ENCODE measurements around the gene UQCC2.

Gene UQCC2

DNA sequence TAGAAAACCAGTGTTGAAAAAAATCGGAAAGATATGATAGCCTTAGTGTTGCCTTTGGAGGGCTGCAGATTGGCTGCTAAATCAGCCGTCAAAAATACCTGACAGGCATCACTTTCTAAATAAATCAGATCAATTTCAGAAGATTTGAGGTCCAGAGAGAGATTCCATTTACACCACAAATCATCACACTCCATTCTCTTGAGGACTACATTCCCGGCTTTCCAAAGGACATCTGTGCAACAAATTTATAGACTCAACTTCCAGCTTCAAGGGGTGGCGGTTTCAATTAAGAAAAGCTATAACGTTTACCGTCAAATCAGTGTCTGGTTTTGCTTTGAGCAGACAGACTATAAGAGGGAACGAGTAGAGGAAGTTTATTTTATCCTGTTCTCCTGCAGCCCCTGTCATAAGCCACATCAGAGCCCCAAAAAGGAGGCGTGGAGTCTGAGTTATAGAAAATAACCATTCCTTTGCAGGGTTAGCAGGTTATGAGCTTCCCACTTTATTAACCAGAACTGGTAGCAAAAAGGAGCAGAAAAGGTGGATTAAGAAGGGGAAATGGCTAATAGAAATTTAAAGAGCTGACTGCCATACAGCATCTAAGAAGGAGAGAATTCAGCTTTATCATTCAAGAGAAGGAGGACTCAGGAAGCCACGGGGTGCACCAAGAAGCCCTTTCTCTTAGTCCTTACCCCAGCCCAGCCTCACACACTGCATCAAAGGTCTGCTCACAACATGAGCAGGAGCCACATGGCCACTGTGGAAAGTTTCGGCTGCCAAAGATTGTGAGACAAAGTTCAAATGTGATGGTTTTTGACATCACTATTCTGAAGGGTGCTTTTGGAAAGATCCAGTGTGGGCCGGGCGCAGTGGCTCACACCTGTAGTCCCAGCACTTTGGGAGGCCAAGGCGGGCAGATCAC, 12.9 kb upstream of the UQCC2 start:
- Mint-ChIP-seq H3K4me1 (peaks cover 18% of the 10 kb centered on the region), H3K36me3 (ENCODE audit: low read depth) (no peaks in the 10 kb centered on the region), H3K27ac (no peak overlapping the region), H3K9me3 (no peaks in the 10 kb centered on the region), H3K4me3 (no peak overlapping the region), H3K27me3 (no peaks in the 10 kb centered on the region)
- ATAC-seq (peak; percentile 65), DNase-seq (peak; percentile 13)

- Mint-ChIP-seq H3K36me3 (ENCODE audit: low read depth) (no peaks in the 10 kb centered on the region), H3K9me3 (no peaks in the 10 kb centered on the region), H3K27ac (no peak overlapping the region), H3K27me3 (no peaks in the 10 kb centered on the region), H3K4me1 (peaks cover 21% of the 10 kb centered on the region), H3K4me3 (no peak overlapping the region)
- no peak for DNase-seq
- ATAC-seq: no peak
Observed at GRCh38 chr6:33723371-33724085, 12.0 kb upstream of the UQCC2 start.

DNA sequence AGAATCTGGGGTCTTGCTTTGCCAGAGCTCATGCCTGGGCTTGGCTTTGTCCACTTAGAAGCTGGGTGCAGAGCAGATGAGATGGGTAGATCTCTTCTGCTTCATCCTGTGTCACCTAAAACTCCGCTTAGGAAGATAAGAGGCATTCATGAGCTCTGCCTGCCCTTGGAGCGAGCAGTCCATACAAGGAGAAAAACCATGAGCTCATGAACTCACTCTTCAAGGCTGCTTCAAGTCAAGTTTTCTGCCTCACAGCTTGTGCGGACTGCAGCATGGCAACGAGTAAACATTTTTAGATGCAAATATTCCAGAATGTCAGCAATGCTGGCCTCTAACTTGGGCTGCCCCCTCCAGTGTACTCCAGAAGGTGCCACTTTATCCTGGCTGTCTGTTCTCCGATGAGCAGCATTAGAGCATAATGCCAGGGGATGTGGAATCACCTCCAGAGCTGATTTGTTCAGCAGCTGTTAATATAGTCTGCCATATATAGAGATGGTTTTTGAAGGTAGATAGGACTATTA, 10.7 kb upstream of the UQCC2 start:
- Mint-ChIP-seq H3K27me3 (no peaks in the 10 kb centered on the region), H3K4me3 (no peak overlapping the region), H3K36me3 (ENCODE audit: low read depth) (no peaks in the 10 kb centered on the region), H3K27ac (no peak overlapping the region), H3K4me1 (peaks cover 22% of the 10 kb centered on the region), H3K9me3 (no peaks in the 10 kb centered on the region)
- DNase-seq (no peak), ATAC-seq (no peak)

GRCh38 chr6:33721508-33721907, 10.0 kb upstream of the UQCC2 start:
- Mint-ChIP-seq H3K36me3 (ENCODE audit: low read depth) (no peaks in the 10 kb centered on the region), H3K4me3 (no peak overlapping the region), H3K9me3 (no peaks in the 10 kb centered on the region), H3K27me3 (no peaks in the 10 kb centered on the region), H3K4me1 (peaks cover 22% of the 10 kb centered on the region), H3K27ac (no peak overlapping the region)
- DNase-seq: no peak
- ATAC-seq: no peak

- no peaks in the 10 kb centered on the region for H3K27me3 Mint-ChIP-seq
- no peak overlapping the region for H3K4me3 Mint-ChIP-seq
- ATAC-seq: no peak
Observed at GRCh38 chr6:33720998-33721397, 9.5 kb upstream of the UQCC2 start.

GRCh38 chr6:33719326-33719987, 8.0 kb upstream of the UQCC2 start:
- Mint-ChIP-seq H3K4me3 (no peak overlapping the region), H3K27me3 (no peaks in the 10 kb centered on the region), H3K9me3 (no peaks in the 10 kb centered on the region), H3K27ac (no peak overlapping the region), H3K36me3 (ENCODE audit: low read depth) (no peaks in the 10 kb centered on the region), H3K4me1 (peaks cover 17% of the 10 kb centered on the region)
- DNase-seq (no peak), ATAC-seq (no peak)

More at GRCh38 chr6:33720998-33721397, 9.5 kb upstream of the UQCC2 start:
- no peaks in the 10 kb centered on the region for H3K9me3 Mint-ChIP-seq
- no peak overlapping the region for H3K27ac Mint-ChIP-seq
- H3K36me3 Mint-ChIP-seq (ENCODE audit: low read depth): no peaks in the 10 kb centered on the region
- peaks cover 22% of the 10 kb centered on the region for H3K4me1 Mint-ChIP-seq
- DNase-seq: no peak

DNA sequence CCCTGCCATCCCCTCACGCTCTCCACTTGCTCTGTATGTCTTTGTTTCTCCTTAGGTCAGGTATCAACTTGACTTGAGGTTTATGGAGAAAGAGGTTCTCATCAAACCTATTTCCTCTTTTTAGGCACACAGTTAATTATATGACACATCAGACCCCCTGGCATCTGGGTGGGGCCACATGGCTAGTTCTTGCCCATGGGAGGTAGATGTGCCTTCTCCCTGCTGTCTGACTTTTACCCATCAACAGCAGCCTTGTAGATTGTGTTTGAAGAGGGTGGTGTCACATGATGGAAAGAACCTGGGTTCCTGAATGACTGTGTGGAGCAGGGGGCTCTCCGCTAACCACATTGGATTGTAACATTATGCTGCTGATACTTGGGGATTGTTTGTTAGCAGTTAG, 7.2 kb upstream of the UQCC2 start:
- no peak for DNase-seq
- no peaks in the 10 kb centered on the region for H3K27me3 Mint-ChIP-seq
- H3K9me3 Mint-ChIP-seq: no peaks in the 10 kb centered on the region
- no peak overlapping the region for H3K4me3 Mint-ChIP-seq
- no peaks in the 10 kb centered on the region for H3K36me3 Mint-ChIP-seq (ENCODE audit: low read depth)
- H3K27ac Mint-ChIP-seq: no peak overlapping the region
- peak; percentile 44 for ATAC-seq
- peaks cover 11% of the 10 kb centered on the region for H3K4me1 Mint-ChIP-seq

DNA sequence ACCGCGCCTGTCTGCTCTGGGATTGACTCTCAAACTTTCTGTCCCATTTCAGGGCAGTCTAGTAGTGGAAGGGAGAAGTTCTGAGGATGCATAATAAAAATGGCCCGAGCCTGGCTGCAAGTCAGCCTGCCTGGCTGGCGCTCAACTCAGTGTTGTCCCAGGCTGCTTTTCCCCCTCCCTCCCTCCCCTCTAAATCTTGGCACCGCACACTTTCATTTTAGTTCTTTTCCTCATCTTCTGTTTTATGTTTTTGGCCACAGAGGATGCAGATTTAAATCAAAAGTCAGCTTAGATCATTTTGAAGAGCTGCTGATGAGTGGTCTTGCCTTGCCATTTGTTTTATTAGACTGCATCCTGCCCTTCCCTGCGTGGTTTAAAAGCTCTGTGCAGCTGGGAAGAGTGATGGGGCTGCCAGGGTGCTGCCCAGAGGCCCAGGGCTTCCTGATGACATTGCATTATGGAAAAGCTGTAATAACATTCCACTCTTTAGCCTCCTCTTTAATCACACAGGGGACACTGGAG, 6.5 kb upstream of the UQCC2 start:
- Mint-ChIP-seq H3K27ac (no peak overlapping the region), H3K27me3 (no peaks in the 10 kb centered on the region), H3K36me3 (ENCODE audit: low read depth) (no peaks in the 10 kb centered on the region), H3K4me1 (peaks cover 8% of the 10 kb centered on the region), H3K4me3 (no peak overlapping the region), H3K9me3 (no peaks in the 10 kb centered on the region)
- ATAC-seq (no peak), DNase-seq (no peak)

- H3K27me3 Mint-ChIP-seq: no peaks in the 10 kb centered on the region
- H3K4me3 Mint-ChIP-seq: no peak overlapping the region
- H3K36me3 Mint-ChIP-seq (ENCODE audit: low read depth): no peaks in the 10 kb centered on the region
- no peak overlapping the region for H3K27ac Mint-ChIP-seq
- no peak for DNase-seq
- H3K4me1 Mint-ChIP-seq: peaks cover 8% of the 10 kb centered on the region
- H3K9me3 Mint-ChIP-seq: no peaks in the 10 kb centered on the region
- ATAC-seq: no peak
Observed at GRCh38 chr6:33716890-33717632, 5.6 kb upstream of the UQCC2 start.

DNA sequence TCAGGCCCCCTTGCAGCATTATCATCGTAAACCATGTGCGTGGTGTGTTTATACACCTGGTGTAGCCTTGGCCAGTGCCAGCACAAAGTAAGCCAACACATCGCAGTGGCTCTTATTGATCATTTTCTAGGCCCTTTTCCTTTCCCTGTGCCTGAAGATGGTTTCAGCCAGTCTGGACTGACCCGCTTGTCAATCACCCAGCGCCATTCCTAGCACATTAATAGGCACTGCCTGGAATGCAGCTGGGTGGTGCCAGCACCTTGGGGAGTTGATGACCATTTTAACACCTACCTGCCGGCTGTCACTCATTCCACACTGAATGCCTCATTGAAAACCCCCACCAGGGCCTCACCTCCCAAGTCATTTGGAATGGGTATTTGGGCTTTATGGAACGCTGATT, 4.9 kb upstream of the UQCC2 start:
- H3K27ac Mint-ChIP-seq: no peak overlapping the region
- ATAC-seq (no peak), DNase-seq (no peak)
- no peaks in the 10 kb centered on the region for H3K27me3 Mint-ChIP-seq
- H3K4me3 Mint-ChIP-seq: no peak overlapping the region
- no peaks in the 10 kb centered on the region for H3K9me3 Mint-ChIP-seq
- no peaks in the 10 kb centered on the region for H3K36me3 Mint-ChIP-seq (ENCODE audit: low read depth)
- peaks cover 15% of the 10 kb centered on the region for H3K4me1 Mint-ChIP-seq

DNA sequence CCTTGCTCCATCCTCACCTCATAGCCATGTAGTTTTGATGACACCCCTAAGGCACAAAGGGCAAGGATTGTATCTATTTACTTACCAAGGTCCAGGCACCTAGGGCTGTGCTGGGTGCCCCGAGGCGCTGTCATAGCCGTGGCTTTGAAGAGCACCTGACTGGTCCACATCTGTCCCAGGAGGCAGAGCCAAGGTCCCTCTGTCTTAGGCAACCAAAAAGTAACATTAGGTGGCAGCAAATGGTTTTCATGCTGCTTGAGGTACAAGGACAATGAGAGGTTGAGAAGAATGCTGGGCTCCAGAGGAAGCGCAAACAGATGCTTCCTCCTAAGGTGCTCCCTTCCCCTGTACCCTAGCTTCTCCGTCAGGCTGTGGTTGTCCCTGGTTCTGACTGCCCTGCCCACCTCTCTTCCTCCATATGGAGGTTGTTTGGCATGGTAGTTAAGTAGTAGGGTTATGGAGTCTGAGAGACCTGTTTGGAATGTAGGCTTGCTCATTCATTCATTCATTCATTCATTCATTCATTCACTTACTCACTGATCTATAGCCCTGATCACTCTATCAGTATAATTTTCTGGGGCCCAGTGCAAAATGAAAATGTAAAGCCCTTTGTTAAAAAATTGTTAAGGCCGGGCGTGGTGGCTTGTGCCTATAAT, 3.0 kb upstream of the UQCC2 start:
- Mint-ChIP-seq H3K4me3 (no peak overlapping the region), H3K9me3 (no peaks in the 10 kb centered on the region), H3K4me1 (peaks cover 29% of the 10 kb centered on the region), H3K27me3 (no peaks in the 10 kb centered on the region), H3K27ac (no peak overlapping the region), H3K36me3 (ENCODE audit: low read depth) (peaks cover 13% of the 10 kb centered on the region)
- no peak for DNase-seq
- no peak for ATAC-seq

DNA sequence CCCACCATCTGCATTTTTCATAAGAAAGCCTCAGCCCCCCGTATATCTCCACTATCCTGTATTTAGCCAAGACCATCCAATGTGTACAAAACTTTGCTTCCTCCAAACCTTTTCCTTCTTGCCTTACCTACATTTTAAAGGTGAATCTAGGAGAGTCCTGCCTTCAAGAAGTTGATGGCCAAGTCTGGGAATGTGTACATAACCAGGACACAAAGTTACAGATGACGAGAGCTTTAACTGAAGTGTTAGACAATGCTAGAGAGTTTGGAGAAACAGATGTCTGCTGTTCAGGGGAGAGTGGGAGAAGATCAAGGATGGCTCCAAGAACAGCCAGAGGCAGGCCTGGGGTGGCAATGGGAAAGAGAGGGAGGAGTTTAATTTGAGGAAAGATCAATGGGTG, 2.3 kb upstream of the UQCC2 start:
- H3K4me1 Mint-ChIP-seq: peaks cover 35% of the 10 kb centered on the region
- no peak overlapping the region for H3K27ac Mint-ChIP-seq
- peaks cover 20% of the 10 kb centered on the region for H3K36me3 Mint-ChIP-seq (ENCODE audit: low read depth)
- no peaks in the 10 kb centered on the region for H3K9me3 Mint-ChIP-seq
- H3K27me3 Mint-ChIP-seq: no peaks in the 10 kb centered on the region
- ATAC-seq (no peak), DNase-seq (no peak)
- H3K4me3 Mint-ChIP-seq: no peak overlapping the region

GRCh38 chr6:33712914-33713313, 1.4 kb upstream of the UQCC2 start:
- H3K4me3 Mint-ChIP-seq: no peak overlapping the region
- peaks cover 40% of the 10 kb centered on the region for H3K4me1 Mint-ChIP-seq
- ATAC-seq: no peak
- no peaks in the 10 kb centered on the region for H3K27me3 Mint-ChIP-seq
- H3K9me3 Mint-ChIP-seq: no peaks in the 10 kb centered on the region
- H3K27ac Mint-ChIP-seq: no peak overlapping the region
- DNase-seq: no peak
- H3K36me3 Mint-ChIP-seq (ENCODE audit: low read depth): peaks cover 29% of the 10 kb centered on the region
